22Rv1 (cell line): ENCODE measurements around the gene RASGRP2.

ENCODE experiments used
- H3K27ac ChIP-seq: fragments of 450-650 bp; 2 replicates; pipeline ENCODE4 v1.5.1; 2017
- CTCF ChIP-seq: fragments of 450-650 bp; IDR thresholded peaks from 2 replicates; pipeline ENCODE4 v1.5.1; 2017; ENCODE audit warnings: mild to moderate bottlenecking
- ZFX ChIP-seq: fragments of 450-650 bp; IDR thresholded peaks from 2 replicates; pipeline ENCODE4 v1.6.1; 2017; ENCODE audit warnings: antibody characterized with exemption, borderline replicate concordance

Gene RASGRP2

GRCh38 chr11:64743591-64744543 is at the start of gene RASGRP2:
Gene RASGRP2 (minus strand): TSS chr11:64744142. CDS start chr11:64742866, 1,276 bp downstream.
- peak; percentile 80 for TF ChIP-seq CTCF
- TF ChIP-seq ZFX, result no peak
- H3K27ac ChIP-seq, result no peak within 1 kb of the TSS

- no peak for TF ChIP-seq ZFX
- no peak for TF ChIP-seq CTCF
- H3K27ac ChIP-seq, result no peak overlapping the region
Observed at GRCh38 chr11:64792482-64792881, 48.5 kb upstream of the RASGRP2 start.

- TF ChIP-seq CTCF (no peak), ZFX (no peak)
- no peak overlapping the region for H3K27ac ChIP-seq
Observed at GRCh38 chr11:64791781-64792291, 47.9 kb upstream of the RASGRP2 start.

GRCh38 chr11:64790205-64791095 is 46.5 kb upstream of the RASGRP2 start:
- H3K27ac ChIP-seq, result no peak overlapping the region
- TF ChIP-seq CTCF (no peak), ZFX (no peak)

- H3K27ac ChIP-seq, result no peak overlapping the region
- TF ChIP-seq CTCF (no peak), ZFX (no peak)
Observed at GRCh38 chr11:64789331-64790204, 45.6 kb upstream of the RASGRP2 start.
